GM12875 (cell line): Measurements from ENCODE around the gene UBN1.

Experiments used
- H3K4me3 ChIP-seq: one replicate; pipeline ENCODE4 v1.5.1; 2011; ENCODE audit warnings: low read depth, low read length, control low read depth
- CTCF ChIP-seq: IDR thresholded peaks from 2 replicates; pipeline ENCODE4 v1.5.1; 2011; ENCODE audit warnings: low read depth, mild to moderate bottlenecking, control low read depth, inconsistent platforms, low read length, moderate library complexity, borderline replicate concordance; ENCODE audit not compliant: insufficient read depth

The UBN1 gene

GRCh38 chr16:4859900-4860255 lies 12.6 kb downstream of the UBN1 start:
- no peak for TF ChIP-seq CTCF
- no peak overlapping the region for H3K4me3 ChIP-seq

GRCh38 chr16:4860727-4861342 lies 13.6 kb downstream of the UBN1 start:
- H3K4me3 ChIP-seq: no peak overlapping the region
- no peak for TF ChIP-seq CTCF

GRCh38 chr16:4862639-4863038 lies 15.4 kb downstream of the UBN1 start:
- H3K4me3 ChIP-seq: no peak overlapping the region
- TF ChIP-seq CTCF: no peak

- no peak overlapping the region for H3K4me3 ChIP-seq
- no peak for TF ChIP-seq CTCF
Observed at GRCh38 chr16:4864728-4865127, 17.4 kb downstream of the UBN1 start.

GRCh38 chr16:4865231-4865860 lies 18.1 kb downstream of the UBN1 start:
- TF ChIP-seq CTCF: no peak
- no peak overlapping the region for H3K4me3 ChIP-seq

GRCh38 chr16:4866586-4866985 lies 19.3 kb downstream of the UBN1 start:
- no peak overlapping the region for H3K4me3 ChIP-seq
- no peak for TF ChIP-seq CTCF

- TF ChIP-seq CTCF: no peak
- H3K4me3 ChIP-seq: no peak overlapping the region
Observed at GRCh38 chr16:4868026-4868425, 20.7 kb downstream of the UBN1 start.
